NCI-H1436 treated with DMSO at 0.1 percent for 48 hours (cell line): ENCODE results near the gene CLIC1.
"Not testable (repeated sequence)": the region's sequence is repeated elsewhere in the genome, so short reads cannot be mapped to it uniquely, and the experiment has no call there.

Experiments used
- DNase-seq: peaks from one replicate; lab custom pipeline; 2025; lab: John Stamatoyannopoulos, UW

CLIC1 gene

GRCh38 chr6:31722173-31722572 lies 14.2 kb downstream of the CLIC1 start:
- DNase-seq: no peak

- DNase-seq: no peak
These were observed 14.8 kb downstream of the CLIC1 start, which contains the start of gene LY6G6C for GRCh38 chr6:31721351-31722020. TSS of gene LY6G6C (minus strand) at chr6:31721746. CDS start at chr6:31721679, 67 bp downstream.

DNA sequence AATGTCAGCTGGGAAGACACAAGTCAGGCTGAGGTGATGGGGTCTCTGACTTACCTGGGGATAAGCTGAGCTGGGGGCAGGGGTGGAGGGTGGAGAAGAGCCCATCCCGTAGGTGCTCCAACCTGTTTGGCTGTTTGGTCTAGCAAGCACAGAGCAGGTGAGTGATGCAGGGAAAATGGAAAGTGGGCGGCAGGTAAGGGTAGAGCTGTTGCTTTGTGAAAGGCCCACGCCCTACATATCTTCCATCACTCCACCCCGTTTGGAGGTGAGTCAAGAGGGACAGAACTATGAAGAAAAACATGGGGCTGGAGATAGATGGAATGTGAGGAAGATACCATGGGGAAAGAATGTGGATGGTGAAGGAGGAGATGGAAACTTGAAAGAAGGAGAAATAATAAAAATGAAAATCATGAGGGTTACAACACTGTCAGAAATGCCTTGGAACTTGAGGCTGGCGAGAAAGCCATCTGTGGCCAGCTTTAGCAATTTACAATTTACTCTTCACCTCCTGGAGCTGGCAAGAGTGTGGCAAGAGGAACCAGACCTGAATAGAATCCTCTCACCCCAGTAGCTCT lies 16.0 kb downstream of the CLIC1 start:
- no peak for DNase-seq

DNA sequence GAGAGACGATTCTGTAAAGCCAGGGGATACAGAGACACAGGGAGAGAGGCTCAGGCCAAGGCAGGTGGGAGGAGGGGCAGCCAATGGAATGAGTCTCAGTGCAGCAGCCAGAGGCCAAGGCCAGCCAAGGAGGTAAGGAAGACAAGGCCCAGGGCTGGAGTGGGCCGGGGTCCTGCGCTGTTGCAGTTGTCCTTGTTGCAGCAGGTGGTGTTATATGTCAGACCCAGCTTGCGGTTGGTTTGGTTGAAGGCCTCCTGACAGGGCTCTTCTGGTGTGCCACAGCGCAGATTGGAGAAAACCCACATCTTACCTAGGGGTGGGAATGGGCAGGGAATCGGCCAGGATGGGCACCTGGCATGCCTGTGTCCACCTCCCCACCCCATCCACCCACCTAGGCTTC lies 17.3 kb downstream of the CLIC1 start:
- no peak for DNase-seq

DNA sequence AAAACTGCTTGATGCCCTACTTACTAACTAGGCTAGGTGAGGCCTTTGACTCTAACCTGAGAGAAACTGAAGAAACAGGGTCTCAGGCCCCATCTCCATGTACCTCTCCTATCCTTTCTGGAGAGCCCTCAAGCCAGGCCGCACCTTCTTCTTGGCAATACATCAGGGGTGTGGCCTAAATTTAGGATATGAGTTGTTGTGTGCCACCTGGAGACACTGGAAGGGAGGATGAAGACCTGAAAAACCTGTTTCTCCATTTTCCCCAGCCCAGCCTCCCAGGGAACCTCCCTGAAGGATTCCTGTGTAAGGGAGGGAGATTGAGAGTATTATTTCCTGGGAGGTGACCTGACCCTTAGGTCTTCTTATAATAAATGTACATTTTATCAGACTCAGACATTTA lies 18.1 kb downstream of the CLIC1 start:
- no peak for DNase-seq

GRCh38 chr6:31717499-31718222 lies 18.7 kb downstream of the CLIC1 start:
- DNase-seq: peak; percentile 29

- no peak for DNase-seq
These were observed 21.0 kb downstream of the CLIC1 start, which contains the start of gene LY6G6D for GRCh38 chr6:31715022-31715958. TSS of gene LY6G6D (plus strand) at chr6:31715348. CDS start at chr6:31715356, 8 bp downstream.

DNA sequence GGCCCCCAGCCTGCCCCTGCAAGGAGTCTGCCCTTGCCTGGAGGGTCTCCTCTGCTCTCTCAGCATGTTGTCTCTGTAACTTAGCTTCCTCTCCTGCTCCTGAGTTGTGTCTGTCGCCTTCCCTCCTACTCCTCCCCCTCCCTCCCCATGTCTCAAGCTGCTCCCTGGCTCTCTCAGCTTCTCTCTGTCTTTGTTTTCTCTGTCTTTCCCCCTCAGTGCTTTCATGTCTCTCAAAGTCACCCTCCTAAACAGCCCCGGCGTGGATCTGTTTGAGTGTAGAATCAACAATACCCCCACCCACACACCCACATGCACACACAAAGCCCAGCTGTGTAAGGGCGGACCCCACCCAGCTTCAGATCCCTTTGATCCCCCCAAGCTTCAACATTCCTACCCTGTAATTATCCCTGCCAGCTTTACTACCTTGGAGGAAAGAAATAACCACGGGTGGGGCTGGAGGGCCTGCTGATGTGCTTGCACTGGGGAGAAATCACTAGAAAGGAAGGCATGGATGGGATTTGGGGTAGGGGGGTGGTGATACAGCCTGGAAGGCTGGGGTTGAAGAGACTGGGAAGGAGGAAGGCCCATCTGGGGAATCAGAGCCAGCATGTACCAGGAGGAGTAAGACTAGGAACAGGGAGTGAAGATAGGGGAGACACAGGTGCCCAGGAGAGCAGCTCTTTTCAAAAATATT lies 22.2 kb downstream of the CLIC1 start:
- DNase-seq: no peak

- no peak for DNase-seq
These were observed 22.9 kb downstream of the CLIC1 start for GRCh38 chr6:31713465-31713864.

DNA sequence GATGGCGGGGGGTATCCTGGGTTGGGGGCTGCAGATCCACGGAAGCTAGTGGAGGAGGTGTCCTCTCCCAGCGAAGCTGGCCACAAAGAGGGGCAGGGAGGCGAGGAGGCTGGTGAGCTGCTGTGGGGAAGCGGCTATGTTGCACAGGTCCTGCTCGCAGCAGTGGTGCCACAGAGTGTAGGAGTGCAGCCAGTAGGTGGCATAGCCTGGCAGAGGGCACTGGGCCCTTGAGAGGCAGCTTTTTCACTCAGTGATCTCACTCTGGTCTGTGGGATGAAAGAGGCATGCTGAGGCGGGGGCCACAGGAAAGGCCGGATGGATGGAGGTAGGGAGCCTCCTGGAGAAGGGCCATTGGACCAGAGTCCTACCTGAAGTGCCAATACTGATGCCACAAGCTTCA lies 24.0 kb downstream of the CLIC1 start:
- no peak for DNase-seq

GRCh38 chr6:31711233-31711632 lies 25.1 kb downstream of the CLIC1 start:
- DNase-seq: no peak

DNA sequence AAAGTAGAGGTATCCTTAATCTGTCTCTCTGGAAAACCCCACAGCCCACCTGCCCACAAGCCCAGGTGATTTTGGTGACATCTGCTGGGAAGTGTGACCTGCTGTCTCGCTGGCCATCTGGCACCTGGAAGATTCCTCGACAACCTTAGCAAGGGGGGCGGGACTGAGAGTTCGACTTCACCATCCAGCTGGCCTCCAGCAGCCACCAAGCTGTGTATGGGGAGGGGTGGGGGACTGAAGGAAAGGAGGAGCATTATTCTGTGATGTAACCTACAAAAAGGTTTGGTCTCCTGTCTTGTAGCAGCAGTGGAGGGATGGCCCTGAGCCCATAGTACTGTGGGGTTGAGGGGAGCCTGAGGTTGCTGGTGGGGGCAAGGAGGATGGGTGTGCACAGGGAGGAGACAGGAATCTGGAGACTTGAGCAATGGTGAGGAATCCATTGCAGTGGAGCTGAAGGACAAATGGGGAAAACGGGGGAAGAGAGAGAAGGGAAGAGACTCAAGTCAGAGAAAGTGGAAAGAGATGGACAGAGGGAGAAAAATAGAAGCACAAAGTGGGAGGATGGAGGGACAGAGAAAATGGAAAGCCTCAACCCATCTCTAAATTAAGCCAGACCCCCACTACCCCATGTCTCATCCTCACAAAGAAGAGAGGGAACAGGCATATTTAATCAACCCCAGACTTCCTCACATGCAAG lies 25.7 kb downstream of the CLIC1 start:
- no peak for DNase-seq

DNA sequence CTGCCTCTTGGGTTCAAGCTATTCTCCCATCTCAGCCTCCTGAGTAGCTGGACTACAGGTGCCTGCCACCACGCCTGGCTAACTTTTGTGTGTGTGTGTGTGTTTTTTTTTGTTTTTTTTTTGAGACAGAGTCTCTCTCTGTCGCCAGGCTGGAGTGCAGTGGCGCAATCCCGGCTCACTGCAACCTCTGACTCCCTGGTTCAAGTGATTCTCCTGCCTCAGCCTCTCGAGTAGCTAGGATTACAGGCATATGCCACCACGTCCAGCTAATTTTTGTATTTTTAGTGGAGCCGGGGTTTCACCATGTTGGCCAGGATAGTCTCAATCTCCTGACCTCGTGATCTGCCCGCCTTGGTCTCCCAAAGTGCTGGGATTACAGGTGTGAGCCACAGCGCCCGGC lies 27.2 kb downstream of the CLIC1 start:
- not testable (repeated sequence) for DNase-seq

DNA sequence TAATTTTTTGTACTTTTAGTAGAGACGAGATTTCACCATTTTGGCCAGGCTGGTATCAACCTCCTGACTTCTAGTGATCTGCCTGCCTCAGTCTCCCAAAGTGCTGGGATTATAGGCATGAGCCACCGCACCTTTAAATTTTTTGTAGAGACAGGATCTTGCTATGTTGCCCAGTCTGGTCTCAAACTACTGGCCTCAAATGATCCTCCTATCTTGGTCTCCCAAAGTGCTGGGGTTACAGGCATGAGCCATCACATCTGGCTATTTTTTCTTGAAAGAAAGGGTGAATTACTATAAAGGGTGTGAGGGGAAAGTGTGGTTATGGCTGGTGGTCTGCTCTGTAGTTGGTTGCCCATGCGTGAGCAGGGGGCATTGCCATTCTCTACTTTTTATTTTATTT lies 28.1 kb downstream of the CLIC1 start:
- DNase-seq: no peak

GRCh38 chr6:31707701-31708100 lies 28.6 kb downstream of the CLIC1 start:
- DNase-seq: no peak

GRCh38 chr6:31706599-31706998 lies 29.7 kb downstream of the CLIC1 start, which contains the start of gene LY6G6F:
TSS of gene LY6G6F (plus strand) at chr6:31706866. CDS start at chr6:31706907, 41 bp downstream.
- no peak for DNase-seq

DNA sequence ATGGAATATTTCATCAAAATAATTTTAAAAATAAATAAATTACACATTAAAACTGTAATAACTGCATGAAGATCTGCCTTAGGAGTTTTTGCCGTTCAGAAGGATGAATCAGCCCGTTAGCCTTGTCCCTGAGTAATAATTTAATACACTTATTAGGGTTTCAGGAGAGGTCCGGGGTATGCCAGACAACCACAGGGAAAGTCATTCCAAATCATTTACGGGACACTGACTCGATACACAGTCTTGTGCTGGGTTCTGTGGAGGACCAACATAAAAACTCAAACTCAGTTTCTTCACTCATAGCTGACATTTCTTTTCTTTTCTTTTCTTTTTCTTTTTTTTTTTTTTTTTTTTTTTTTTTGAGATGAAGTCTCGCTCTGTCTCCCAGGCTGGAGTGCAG lies 30.4 kb downstream of the CLIC1 start:
- no peak for DNase-seq

- DNase-seq: peak; percentile 68
These were observed 33.3 kb downstream of the CLIC1 start, which contains the start of gene ABHD16A for GRCh38 chr6:31702819-31703716. TSS of gene ABHD16A (minus strand) at chr6:31703324. CDS start at chr6:31703281, 43 bp downstream.

- DNase-seq: no peak
These were observed 33.9 kb downstream of the CLIC1 start for GRCh38 chr6:31702405-31702818.
